Dermis blood vessel endothelial cell (primary cell): ENCODE data around the gene KIF12. TPM values are rescaled to one million over a fixed set of nuclear protein-coding genes. Genes with fewer than 3 reads are reported as not detected.

Source experiments
- DNase-seq: peaks from one replicate; pipeline ENCODE4 v3.0.0; 2010
- total RNA-seq: library from RNA; depleted of rRNA; stranded (reverse); fragments of >200 nt; gene quantifications from 2 replicates; pipeline ENCODE4 v1.2.3, GENCODE V29; 2014

The KIF12 gene
- total RNA-seq, 1 donor from 2014 or later, result 0.17 TPM

DNA sequence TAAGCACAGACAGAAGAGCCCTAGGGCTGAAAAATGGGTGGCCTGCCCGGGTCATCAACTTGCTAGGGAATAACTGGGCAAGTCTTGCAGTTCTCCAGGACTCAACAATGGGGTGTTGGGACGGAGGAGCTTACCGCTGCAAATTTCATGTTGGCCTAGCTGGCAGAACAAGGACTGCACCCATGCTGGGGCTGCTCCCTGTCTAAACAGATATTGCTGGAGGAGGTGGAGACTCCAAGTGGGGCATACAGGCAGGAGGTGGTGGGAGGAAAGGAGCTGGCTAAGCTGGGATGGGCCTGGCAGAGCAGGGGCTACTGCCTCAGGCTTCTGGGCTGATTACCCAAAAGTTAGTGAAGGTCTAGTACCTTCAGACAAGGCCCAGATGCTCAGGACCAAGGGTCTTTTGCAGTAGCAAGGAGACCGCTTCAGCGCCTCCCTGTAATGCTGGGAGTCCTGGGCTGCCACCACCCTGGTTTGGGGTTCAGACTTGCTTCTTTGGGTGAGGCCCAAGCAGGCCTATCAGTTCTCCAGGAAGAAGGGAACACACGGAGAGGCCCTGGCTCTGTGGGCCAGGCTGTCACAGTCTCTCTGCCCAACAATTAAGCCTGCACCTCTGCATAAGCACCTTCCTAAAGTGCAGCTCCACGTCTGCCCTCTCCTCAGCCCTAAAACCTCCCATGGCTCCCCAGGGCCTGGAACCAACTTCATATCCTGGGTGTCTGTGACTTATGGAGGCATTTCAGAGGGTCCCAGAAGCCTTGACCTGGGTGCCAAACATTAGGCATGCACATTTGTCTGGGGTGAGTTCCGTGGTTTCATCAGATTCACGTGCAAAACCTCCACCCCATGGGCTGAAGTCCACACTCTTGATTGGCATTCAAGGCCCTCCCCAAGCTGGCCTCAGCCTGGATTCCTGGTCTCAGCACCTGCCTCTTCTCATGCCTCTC is 24.2 kb upstream of the KIF12 start:
- DNase-seq, result no peak

DNA sequence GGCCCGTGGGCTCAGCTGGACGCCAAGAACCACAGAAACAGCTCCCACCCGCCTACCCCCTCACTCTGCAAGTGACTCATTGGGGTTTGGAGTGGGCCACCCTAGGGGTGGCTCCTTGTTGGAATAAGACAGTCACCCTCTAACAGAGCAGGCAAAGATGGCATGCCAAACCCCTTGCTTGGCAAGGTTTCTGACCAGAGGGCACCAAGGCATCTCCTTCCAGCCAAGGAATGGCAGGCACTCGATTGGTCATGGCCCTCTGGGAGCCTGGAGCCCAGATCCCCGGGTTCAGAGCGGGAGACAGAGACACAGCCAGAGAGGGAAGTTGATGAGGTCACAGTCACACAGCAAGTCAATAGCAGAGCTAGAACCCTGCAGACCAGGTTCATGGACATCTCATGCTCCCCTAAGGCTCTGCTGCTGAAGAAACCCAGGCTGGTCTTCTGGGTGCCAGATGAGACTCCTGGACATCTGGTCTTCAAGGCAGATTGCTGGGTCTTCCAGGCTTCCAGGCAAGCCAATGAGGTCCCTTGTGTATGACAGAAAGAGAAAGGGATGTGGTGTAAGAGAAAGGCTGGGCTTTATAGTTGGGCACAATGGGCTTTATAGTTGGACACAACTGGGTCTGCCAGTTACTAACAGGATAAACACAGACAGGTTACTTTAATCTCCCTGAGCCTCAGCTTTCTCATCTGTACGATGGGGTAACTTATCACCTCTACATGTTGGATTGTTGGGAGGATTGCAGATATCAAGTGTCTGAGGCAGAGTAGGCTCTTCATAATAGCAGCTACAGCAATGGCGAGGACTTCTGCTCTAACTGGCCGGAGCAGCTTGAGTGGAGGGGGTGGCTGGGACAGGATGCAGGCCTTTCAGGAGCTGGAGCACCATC is 23.3 kb upstream of the KIF12 start:
- DNase-seq, result no peak

DNA sequence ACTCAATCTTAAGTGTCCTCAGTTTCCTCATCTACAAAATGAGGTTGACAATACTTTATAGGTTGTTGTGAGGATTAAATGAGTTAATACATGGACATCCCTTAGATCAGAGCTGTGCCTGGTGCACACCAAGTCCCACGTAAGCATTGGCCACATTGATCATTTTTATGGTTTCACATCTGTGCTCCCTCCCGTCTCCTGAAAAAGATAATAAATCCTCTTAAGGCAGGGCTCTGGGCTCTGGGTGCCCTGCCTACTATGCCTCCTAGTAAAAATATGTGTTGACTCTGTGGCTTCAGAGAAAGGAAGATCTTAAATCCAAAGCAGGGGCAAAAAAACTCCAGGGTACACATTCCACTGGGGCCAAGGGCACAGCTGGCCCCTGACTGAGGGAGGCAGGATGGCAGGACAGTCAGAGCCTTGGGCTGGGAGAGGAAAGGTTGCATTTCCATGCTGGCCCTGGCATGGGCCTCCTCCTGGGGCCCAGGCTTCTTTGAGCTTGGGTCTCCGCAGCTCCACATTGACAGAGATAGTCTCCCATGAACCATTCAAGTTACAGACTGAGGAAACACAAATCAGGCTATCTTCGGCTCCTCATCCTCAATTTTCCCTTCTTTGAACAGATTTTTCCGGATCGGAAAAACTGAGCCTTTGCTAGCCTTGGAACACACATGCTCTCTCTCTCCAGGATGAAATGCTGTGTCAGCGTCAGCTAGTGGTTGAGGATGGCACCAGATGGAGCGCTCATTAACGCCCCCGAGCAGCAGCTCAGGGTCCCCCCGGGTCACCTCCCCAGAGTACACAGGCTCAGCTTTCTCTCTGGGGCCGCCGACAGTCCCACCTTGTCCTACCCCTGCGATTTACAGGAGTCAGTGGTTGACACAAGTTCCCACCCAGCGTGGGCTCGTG is 22.4 kb upstream of the KIF12 start:
- no peak for DNase-seq

DNA sequence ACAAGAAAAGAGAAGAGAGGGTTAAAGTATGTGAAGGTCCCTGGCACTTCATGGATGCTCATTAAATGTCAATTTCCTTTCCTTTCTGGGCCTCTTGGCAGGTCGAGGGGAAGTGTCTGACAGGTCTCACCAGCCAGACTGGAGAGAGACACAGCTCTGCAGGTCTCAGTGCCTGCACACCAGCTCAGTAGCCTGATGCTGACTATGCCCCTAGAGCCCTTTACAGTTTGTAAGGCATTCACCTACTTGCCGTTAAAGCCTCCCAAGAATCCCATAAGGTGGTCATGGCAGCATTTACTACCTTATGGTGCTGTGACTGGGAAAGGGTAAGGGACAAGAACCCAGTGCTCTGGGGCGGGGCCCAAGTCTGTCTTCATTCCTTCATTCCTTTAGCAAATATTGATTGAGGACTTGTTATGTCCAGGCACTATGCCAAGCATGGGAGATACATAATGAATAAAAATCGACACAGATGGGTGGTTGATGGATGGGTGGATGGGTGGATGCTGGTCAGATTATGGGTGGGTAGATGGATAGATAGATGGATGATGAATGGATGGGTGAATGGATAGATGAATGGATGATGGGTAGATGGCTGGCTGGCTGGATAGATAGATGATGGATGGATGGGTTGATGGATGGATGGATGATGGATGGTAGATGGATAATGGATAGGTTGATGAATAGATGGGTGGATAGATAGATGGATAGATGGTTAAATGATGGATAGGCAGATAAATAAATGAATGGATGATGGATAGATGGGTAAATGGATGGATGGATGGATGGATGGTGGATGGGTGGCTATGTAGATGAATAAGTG is 21.3 kb upstream of the KIF12 start:
- DNase-seq, result no peak

DNA sequence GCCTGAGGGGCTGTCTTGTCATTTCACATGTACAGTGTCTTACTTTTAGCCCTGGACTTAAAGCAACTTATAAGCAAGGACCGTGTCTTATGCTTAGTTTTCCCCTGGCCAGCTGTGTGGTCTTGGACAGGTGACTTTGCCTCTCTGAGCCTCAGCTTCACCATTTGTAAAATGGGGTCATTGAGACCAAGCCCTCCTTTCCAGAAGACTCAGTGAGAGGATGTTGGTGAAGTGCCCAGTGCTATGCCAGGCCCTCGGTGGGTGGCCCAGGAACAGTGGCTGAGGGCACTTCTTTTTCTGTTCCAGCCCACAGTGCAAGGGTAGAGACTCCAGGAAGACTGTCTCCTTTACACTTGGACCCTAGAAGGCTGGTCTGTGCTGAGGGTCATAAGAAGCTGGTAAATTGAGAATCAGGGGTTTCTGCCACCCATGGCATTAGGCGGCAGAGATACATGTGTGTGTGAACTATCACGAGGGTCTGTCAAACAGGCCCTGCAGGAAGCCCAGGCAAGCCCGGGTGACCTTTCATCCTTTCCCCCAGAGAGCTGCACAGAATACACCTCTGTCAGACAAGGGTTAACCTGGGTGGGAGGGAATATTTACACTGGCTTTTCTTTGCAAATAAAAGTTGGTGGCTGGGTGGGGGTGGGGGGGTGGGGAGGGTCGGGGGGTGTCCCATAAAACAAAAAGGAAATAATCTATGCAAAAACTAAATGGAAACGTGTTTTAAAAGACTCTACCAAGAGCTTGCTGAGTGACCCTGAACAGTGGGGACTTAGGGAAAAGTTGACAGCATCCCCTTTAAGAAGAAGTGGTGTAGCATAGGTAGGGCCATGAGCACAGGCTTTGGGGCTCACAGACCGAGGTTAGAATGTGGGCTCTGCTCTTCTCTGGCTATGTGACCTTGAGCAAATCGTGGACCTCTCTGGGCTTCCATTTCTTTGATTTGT is 20.4 kb upstream of the KIF12 start:
- no peak for DNase-seq

DNA sequence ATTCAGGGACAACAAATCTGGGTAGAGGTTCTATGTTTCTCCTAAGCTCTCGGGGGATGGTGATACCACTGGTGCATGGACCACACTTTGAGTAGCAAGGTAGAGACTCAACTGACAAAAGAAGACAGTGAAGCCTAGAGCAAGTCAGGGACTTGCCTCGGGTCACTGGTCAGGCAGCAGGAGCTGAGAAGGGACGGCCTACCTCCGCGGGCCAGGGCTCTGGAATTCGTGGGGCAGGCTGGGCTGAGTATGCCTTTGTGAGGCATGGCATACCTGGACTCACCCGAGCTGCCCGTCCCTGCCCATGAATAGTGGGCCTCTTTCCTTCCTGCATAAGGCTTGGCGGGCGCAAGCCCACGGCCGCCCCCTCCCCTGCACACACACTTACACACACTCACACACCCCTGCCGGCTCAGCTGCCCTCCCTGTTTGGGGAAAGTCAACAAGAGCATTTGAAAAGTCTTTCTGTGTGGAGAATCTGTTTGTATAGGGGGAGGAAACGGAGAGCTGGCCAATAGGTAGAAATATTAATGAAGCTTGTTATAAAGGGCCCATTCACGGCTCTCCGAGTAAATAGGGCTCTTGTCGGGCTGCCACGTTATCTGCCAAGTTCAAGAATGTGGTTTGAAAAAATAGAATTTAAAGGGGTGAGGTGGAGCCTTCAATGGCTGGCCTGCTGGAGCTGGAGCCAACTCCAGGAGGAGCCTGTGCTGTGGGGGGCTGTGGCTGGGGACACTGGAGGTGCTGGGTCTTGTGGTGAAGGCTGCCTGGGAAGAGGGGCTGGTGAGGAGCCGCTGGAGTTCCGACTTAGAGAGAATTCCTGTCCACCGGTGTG is 19.1 kb upstream of the KIF12 start:
- DNase-seq, result no peak

DNA sequence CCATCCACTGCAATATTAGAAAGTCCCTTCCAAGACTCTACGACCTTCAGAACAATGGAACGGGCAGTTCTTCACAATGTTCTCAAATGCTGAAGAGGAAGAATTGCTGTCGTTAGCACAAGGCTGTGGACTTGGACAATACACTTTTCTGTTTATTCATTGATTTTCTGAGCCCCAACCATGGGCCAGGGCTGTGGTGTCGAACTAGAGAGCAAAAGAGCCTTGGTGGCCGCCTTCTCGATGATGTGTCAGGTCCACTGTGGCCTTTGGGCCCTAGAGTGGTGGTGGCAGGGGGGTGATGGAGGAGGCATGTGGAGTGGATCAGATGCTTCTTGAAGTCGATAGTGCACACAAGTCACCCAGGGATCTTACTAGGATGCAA is 18.5 kb upstream of the KIF12 start:
- no peak for DNase-seq

DNA sequence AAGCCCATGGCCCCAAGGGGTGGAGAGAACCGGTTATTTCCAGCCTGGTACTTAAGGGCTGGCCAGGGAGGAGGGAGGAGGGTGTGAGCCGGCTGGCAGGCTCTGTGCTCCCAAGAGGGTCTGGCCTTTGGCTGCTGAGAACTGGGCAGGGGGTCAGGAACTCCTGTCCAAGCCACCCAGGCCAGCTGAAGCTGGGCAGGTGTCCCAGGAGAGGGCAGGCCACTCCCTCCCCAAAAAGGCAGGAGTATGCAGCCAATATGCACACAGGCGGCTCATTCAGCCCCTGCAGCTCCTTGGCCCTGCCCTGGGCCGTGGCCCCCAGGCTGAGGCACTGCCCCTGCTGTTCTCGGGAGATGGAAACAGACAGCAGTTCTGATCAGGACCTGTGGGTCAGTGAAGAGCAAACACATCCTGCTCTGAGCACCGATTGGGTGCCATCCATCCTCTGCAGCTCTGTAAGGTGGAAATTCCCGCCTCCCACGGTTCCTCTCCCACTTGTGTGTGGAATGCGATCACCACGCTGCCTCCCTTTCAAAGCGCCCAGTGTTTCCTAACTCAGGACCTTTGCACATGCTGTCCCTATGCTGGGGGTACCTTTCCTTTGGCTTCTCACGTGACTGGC is 17.1 kb upstream of the KIF12 start:
- no peak for DNase-seq

DNA sequence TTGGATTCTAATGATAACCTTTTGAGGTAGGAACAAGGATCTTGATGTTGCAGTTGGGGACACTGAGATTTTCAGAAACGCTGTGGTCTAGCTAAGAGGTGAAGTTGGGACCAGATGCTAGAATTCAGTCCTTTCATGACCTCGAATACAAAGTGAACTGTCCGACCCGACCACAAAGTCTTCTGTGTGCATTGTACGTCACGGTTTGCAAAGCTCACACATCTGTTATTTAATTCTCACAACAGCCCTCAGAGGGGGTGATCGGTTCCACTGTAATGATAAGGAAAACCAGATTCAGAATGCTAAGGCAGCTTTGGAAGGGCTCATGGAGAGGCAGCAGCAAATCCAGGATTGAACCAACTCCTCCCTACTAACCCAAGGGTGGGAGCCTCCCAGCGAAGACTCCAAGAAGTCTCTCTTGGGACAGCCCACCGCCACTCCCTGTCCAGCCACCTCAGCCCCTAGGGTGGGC is 16.6 kb upstream of the KIF12 start:
- DNase-seq, result no peak

DNA sequence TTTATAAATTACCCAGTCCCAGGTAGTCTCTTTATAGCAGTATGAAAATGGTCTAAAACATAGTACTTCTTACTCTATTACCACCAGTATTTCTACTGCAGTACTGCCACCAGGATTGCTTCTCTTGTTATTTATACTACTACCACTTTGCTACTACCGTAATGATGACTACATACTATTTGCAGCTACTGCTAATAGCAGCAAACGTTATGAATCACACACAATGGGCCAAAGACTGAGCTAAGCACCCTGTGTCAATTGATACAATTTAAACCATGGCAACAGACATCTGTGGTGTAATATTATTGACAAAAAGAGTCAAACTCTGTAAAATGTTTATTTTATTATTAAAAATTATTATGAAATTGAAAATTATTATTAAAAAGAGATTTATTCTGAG is 15.3 kb upstream of the KIF12 start:
- DNase-seq, result no peak

DNA sequence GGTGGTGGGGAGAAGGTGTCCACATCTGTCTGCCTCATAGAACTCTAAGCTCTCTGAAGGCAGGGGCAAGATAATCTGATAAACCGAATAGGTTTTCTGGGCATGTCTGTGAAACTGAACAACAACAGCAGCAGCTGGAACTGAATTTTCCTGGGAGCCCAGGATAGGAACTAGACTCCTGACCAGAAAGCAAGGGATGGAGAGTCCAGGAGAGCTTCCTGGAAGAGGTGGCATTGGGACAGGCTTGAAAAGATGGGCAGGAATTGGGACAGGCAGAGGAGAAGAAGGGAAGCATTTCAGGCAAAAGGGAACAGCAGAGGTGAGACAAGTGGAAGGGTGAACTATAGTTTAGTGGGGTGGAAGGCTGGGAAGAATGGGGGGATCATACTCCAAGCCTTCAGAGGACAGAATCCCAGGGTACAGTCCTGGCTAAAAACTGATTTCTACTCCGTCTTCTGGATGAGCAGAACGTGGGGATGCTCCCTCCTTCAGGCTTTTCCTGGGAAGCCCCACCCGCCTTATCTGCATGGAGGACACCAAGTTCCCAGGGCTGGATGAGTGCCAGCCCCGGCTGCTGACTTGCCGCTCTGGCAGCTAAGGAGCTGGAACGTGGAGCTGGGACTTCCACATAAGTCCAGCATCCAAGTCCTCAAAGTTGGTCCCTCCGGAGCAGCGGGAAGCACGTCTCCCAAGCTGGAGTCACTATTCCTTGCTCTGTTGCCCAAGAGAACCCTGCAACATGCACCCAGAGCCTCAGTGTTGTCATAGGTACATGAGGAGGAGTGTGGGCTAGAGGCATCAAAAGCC is 13.9 kb upstream of the KIF12 start:
- peak; percentile 39 for DNase-seq

DNA sequence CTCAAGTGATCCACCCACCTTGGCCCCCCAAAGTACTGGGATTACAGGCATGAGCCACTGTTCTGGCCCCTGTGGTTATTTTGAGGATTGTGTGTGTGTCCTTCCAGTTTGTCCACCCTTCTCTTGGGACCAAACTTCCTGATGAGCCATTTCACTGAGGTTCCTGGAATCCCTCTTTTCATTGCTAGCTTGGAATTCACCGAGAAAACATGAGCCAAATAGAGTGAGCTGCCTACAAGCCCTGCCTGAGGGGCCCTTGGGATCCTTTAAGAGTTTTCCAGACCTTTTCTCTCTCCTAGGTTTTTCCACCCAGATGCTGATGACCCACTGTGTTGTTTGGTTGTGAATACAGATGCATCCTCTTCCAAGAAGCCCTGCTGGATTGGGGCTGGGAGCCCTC is 13.2 kb upstream of the KIF12 start:
- DNase-seq, result no peak

DNA sequence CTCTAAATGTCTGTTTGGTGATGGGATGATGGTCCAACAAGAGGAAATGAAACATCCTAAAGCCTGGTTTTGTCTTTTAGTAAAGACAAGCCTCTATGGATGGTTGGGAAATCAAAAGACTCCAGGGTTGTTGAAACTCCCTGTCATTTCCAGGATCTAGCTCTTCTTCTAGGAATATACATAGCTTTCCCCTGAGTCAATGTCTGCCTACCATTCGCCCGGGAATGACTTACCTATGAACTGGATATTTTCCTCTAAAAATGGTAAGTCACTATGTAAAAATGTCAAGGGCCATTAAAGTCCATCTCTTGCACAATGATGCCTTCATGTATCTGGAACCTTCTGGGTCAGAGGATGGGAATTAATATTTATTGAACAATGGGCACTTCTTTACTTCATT is 11.1 kb upstream of the KIF12 start:
- DNase-seq, result no peak

DNA sequence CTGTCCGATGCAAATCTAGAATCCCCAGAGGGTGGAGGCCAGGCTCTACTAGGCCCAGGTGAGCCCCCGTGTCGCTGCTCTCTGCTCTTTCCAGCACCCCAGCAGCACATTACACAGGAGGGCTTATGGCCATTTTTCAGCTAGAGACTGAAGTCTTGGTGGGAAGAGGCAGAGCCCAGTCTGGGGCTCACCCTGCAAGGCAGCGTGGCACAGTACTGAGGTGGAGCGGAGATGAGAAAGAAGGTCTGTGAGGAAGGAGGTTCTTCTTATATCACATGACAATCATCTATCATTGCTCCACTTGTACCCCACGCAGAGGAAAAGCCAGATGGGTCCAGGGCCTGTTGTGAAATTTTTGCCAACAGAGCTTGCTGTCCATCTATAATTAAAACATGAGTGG is 10.0 kb upstream of the KIF12 start:
- no peak for DNase-seq

DNA sequence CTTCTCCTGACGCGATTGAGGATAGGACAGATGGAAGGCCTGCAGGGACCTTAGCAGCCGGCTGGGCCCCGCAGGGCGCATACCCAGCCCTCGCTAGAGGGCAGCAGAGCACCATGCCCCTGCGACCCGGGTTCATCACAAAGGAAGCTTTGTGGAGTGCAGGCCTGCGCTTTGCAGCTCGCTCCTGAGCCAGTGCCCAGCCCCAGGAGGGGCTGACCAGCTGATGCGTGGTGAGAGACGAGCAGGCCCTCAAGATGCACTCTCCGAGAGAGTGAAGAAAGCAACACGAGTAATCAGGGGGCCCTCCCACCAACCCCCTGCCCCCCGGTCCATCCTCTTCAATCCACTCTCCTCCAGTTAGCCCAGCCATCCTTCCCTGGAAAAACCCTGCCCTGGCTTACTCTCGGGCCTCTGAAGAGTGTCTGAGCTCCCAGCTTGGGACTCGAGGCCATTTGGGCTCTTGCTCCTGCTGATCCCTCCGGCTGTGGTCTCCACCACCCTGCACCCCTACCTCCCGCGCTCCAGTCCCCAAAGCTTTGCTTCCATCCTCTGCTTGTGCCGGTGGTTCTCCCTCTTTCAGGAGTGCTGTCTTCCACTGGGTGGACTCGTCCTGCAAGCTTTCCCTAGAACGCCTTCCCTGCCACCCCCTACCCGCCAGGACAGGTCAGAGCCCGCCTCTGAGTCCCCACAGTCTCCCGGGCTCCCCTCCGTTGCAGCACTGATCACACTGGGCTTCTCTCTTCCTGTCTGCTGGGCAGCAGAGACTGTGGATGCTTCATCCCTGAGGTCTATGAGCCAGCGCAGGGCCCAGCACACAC is 9.1 kb upstream of the KIF12 start:
- DNase-seq, result peak; percentile 89

DNA sequence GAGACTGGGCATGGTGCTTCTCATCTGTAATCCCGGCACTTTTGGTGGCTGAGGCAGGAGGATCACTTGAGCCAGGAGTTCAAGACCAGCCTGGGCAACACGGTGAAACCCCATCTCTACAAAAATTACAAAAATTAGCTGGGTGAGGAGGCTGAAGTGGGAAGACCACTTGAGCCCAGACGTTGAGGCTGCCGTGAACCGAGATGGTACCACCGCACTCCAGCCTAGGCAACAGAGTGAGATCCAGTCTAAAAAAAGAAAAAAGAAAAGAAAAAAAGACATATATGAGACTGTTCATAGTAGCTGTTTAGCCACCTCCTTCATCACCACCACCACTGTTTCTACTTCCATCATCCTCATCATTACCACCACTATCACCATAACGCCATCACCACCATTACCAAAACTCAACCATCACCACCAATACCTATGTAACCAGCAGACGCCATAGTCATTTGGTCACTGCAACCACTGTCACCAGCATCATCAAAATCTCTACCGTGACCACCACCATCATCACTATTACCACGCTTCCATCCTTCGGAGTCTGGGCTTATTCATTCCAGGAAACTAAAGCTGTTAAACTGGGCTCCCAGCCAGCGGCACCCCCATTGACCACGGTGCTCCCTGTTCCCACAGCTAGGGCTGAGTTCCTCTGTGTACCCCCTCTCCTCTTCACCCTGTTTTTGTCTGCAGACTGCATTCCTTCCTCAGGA is 8.4 kb upstream of the KIF12 start:
- no peak for DNase-seq
